ENCODE data around the gene GALC.

Gene GALC

GRCh38 chr14:87916886-87917275, 76.1 kb downstream of the GALC start:
- H3K9me3 Mint-ChIP-seq = peaks cover 36% of the 10 kb centered on the region
- no peak for TF ChIP-seq CTCF (IDR thresholded peaks at IDR 0.05; ENCODE audit: unreplicated experiment in 3 of 3)
- H3K4me3 Mint-ChIP-seq = no peak overlapping the region
- no peaks in the 10 kb centered on the region for H3K36me3 Mint-ChIP-seq (ENCODE audit: low read depth)
- no peak overlapping the region for H3K27ac Mint-ChIP-seq
- H3K27me3 Mint-ChIP-seq (ENCODE audit: low read depth) = peaks cover 4% of the 10 kb centered on the region
- H3K4me1 Mint-ChIP-seq = no peaks in the 10 kb centered on the region

- Mint-ChIP-seq H3K4me1 (no peaks in the 10 kb centered on the region), H3K27ac (no peak overlapping the region), H3K36me3 (ENCODE audit: low read depth) (no peaks in the 10 kb centered on the region), H3K27me3 (ENCODE audit: low read depth) (no peaks in the 10 kb centered on the region), H3K9me3 (peaks cover 42% of the 10 kb centered on the region), H3K4me3 (no peak overlapping the region)
- TF ChIP-seq CTCF (IDR thresholded peaks at IDR 0.05; ENCODE audit: unreplicated experiment in 3 of 3) = no peak
These were observed 76.7 kb downstream of the GALC start for GRCh38 chr14:87916103-87916885.

- Mint-ChIP-seq H3K36me3 (ENCODE audit: low read depth) (no peaks in the 10 kb centered on the region), H3K9me3 (peaks cover 30% of the 10 kb centered on the region), H3K27ac (no peak overlapping the region), H3K4me1 (no peaks in the 10 kb centered on the region), H3K27me3 (ENCODE audit: low read depth) (no peaks in the 10 kb centered on the region), H3K4me3 (no peak overlapping the region)
- TF ChIP-seq CTCF (IDR thresholded peaks at IDR 0.05; ENCODE audit: unreplicated experiment in 3 of 3) = no peak
These were observed 84.4 kb downstream of the GALC start for GRCh38 chr14:87908550-87908949.

- no peaks in the 10 kb centered on the region for H3K9me3 Mint-ChIP-seq
- no peak for TF ChIP-seq CTCF (IDR thresholded peaks at IDR 0.05; ENCODE audit: unreplicated experiment in 3 of 3)
- H3K4me3 Mint-ChIP-seq = no peak overlapping the region
- no peak overlapping the region for H3K27ac Mint-ChIP-seq
- H3K36me3 Mint-ChIP-seq (ENCODE audit: low read depth) = no peaks in the 10 kb centered on the region
- peaks cover 12% of the 10 kb centered on the region for H3K4me1 Mint-ChIP-seq
- no peaks in the 10 kb centered on the region for H3K27me3 Mint-ChIP-seq (ENCODE audit: low read depth)
These were observed 91.3 kb downstream of the GALC start for GRCh38 chr14:87901652-87902051.

- TF ChIP-seq CTCF (IDR thresholded peaks at IDR 0.05; ENCODE audit: unreplicated experiment in 3 of 3) = no peak
- no peaks in the 10 kb centered on the region for H3K9me3 Mint-ChIP-seq
- H3K4me1 Mint-ChIP-seq = peaks cover 16% of the 10 kb centered on the region
- no peaks in the 10 kb centered on the region for H3K27me3 Mint-ChIP-seq (ENCODE audit: low read depth)
- H3K4me3 Mint-ChIP-seq = no peak overlapping the region
- no peak overlapping the region for H3K27ac Mint-ChIP-seq
- no peaks in the 10 kb centered on the region for H3K36me3 Mint-ChIP-seq (ENCODE audit: low read depth)
These were observed 91.7 kb downstream of the GALC start for GRCh38 chr14:87901236-87901635.

- no peak for TF ChIP-seq CTCF (IDR thresholded peaks at IDR 0.05; ENCODE audit: unreplicated experiment in 3 of 3)
- Mint-ChIP-seq H3K27me3 (ENCODE audit: low read depth) (no peaks in the 10 kb centered on the region), H3K4me3 (no peak overlapping the region), H3K27ac (no peak overlapping the region), H3K4me1 (peaks cover 33% of the 10 kb centered on the region), H3K9me3 (no peaks in the 10 kb centered on the region), H3K36me3 (ENCODE audit: low read depth) (no peaks in the 10 kb centered on the region)
These were observed 93.8 kb downstream of the GALC start for GRCh38 chr14:87899228-87899627.

All from nephron (organoid).